SW 1271 (cell line): Measurements from ENCODE around the gene UNC79.
"Not testable (repeated sequence)": the region's sequence is repeated elsewhere in the genome, so short reads cannot be mapped to it uniquely, and the experiment has no call there.

Experiments
- DNase-seq, 2 experiments: peaks; one replicate each; lab custom pipeline; 2025; lab: John Stamatoyannopoulos, UW

The UNC79 gene

GRCh38 chr14:93430315-93431035 is at the start of gene UNC79:
Gene UNC79 (plus strand): TSS chr14:93430939. CDS start chr14:93431030, 91 bp downstream.
- no peak for DNase-seq

GRCh38 chr14:93381644-93382043 is 49.1 kb upstream of the UNC79 start:
- DNase-seq: no peak

GRCh38 chr14:93384256-93384655 is 46.5 kb upstream of the UNC79 start:
- not testable (repeated sequence) for DNase-seq

- no peak for DNase-seq
These were observed 35.5 kb upstream of the UNC79 start for GRCh38 chr14:93395231-93395630.

- no peak for DNase-seq
These were observed 34.3 kb upstream of the UNC79 start for GRCh38 chr14:93396456-93396855.

- no peak for DNase-seq
These were observed 32.2 kb upstream of the UNC79 start for GRCh38 chr14:93398491-93398890.

GRCh38 chr14:93402951-93403350 is 27.8 kb upstream of the UNC79 start:
- no peak for DNase-seq

- no peak for DNase-seq
These were observed 20.7 kb upstream of the UNC79 start for GRCh38 chr14:93410021-93410420.

- DNase-seq: no peak
These were observed 19.8 kb upstream of the UNC79 start for GRCh38 chr14:93410893-93411292.

- DNase-seq: not testable (repeated sequence)
These were observed 5.6 kb upstream of the UNC79 start for GRCh38 chr14:93425136-93425535.

- DNase-seq: no peak
These were observed 4.0 kb upstream of the UNC79 start for GRCh38 chr14:93426750-93427149.

- DNase-seq: no peak
These were observed 414 bp downstream of the UNC79 start for GRCh38 chr14:93431036-93431670.

- no peak for DNase-seq
These were observed 23.5 kb downstream of the UNC79 start for GRCh38 chr14:93454224-93454623.

GRCh38 chr14:93456356-93456755 is 25.6 kb downstream of the UNC79 start:
- no peak for DNase-seq

GRCh38 chr14:93458234-93458633 is 27.5 kb downstream of the UNC79 start:
- DNase-seq: no peak

- DNase-seq: no peak
These were observed 31.7 kb downstream of the UNC79 start for GRCh38 chr14:93462479-93462878.

GRCh38 chr14:93464271-93464670 is 33.5 kb downstream of the UNC79 start:
- DNase-seq: no peak

- no peak for DNase-seq
These were observed 44.7 kb downstream of the UNC79 start for GRCh38 chr14:93475471-93475870.

- DNase-seq: no peak
These were observed 45.6 kb downstream of the UNC79 start for GRCh38 chr14:93476305-93476704.

GRCh38 chr14:93479074-93479473 is 48.3 kb downstream of the UNC79 start:
- DNase-seq: not testable (repeated sequence)

- DNase-seq: no peak
These were observed 50.1 kb downstream of the UNC79 start for GRCh38 chr14:93480867-93481266.

- DNase-seq: no peak
These were observed 51.0 kb downstream of the UNC79 start for GRCh38 chr14:93481758-93482157.

GRCh38 chr14:93490001-93490400 is 59.3 kb downstream of the UNC79 start:
- no peak for DNase-seq

GRCh38 chr14:93493054-93493453 is 62.3 kb downstream of the UNC79 start:
- no peak for DNase-seq
